C4-2B (cell line): ENCODE measurements around the gene PIGR.

ENCODE experiments used
- CTCF ChIP-seq: fragments of 450-650 bp; conservative IDR thresholded peaks from 2 replicates; pipeline ENCODE4 v1.5.1; 2017; ENCODE audit warnings: mild to moderate bottlenecking
- ZFX ChIP-seq: fragments of 450-650 bp; IDR thresholded peaks from 2 replicates; pipeline ENCODE4 v1.6.1; 2017

DNA sequence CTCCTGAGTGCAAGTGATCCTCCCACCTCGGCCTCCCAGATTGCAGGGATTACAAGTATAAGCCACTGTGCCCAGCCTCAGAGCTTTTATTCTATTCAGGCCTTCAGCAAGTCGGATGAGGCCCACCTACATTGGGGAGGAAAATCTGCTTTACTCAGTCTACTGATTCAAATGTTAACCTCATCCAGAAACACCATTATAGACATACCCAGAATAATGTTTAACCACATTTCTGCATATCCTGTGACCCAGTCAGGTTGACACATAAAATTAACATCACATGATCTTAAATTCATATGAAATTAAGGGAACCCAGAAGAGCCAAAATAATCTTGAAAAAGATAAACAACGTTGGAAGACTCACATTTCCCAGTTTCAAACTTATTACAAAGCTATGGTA lies 66.0 kb downstream of the PIGR start:
- no peak for TF ChIP-seq ZFX
- no peak for TF ChIP-seq CTCF
